GM23338 (cell line): Measurements from ENCODE around the gene TTC1. TPM values are rescaled to one million over a fixed set of nuclear protein-coding genes. Genes with fewer than 3 reads are reported as not detected.
A peak's percentile ranks its signal among the peaks of the same experiment; 100 is the strongest.

ENCODE experiments used
- ATAC-seq: fragments of 200-7000 bp; cut with Tn5 transposase; 3 replicates; pipeline ENCODE4 v1.9.1; 2020
- DNase-seq: peaks from one replicate; pipeline ENCODE4 v3.0.0-alpha.2; 2015; ENCODE audit warnings: low spot score
- H2AFZ ChIP-seq: fragments of 200-600 bp; sonication (generic); 2 replicates; pipeline ENCODE4 v1.8.0; 2016; ENCODE audit warnings: antibody characterized with exemption, mild to moderate bottlenecking, moderate library complexity
- H3F3A ChIP-seq: fragments of 200-600 bp; sonication (generic); replicated peaks from 2 replicates; pipeline ENCODE4 v1.8.0; 2017; ENCODE audit warnings: antibody characterized with exemption, mixed run types, low read depth
- H3K27ac ChIP-seq: fragments of 200-600 bp; sonication (generic); 2 replicates; pipeline ENCODE4 v1.6.1; 2016; ENCODE audit warnings: low read depth
- H3K27me3 ChIP-seq: fragments of 200-600 bp; sonication (generic); 2 replicates; pipeline ENCODE4 v1.8.0; 2016; ENCODE audit warnings: mild to moderate bottlenecking, mixed run types, moderate library complexity; ENCODE audit not compliant: insufficient read depth
- H3K36me3 ChIP-seq: fragments of 200-600 bp; sonication (generic); 2 replicates; pipeline ENCODE4 v1.8.0; 2016; ENCODE audit warnings: mild to moderate bottlenecking; ENCODE audit not compliant: insufficient read depth
- H3K4me1 ChIP-seq: fragments of 200-600 bp; sonication (generic); 2 replicates; pipeline ENCODE4 v1.8.0; 2016; ENCODE audit warnings: mild to moderate bottlenecking, moderate library complexity; ENCODE audit not compliant: insufficient read depth
- H3K4me2 ChIP-seq: fragments of 200-600 bp; sonication (generic); 2 replicates; pipeline ENCODE4 v1.7.1; 2017; ENCODE audit warnings: mixed run types
- H3K4me3 ChIP-seq: fragments of 200-600 bp; sonication (generic); 2 replicates; pipeline ENCODE4 v1.6.1; 2016; ENCODE audit warnings: mixed run types
- H3K79me2 ChIP-seq: fragments of 200-600 bp; sonication (generic); replicated peaks from 2 replicates; pipeline ENCODE4 v1.8.0; 2017; ENCODE audit warnings: mild to moderate bottlenecking; ENCODE audit not compliant: insufficient read depth
- H3K9me2 ChIP-seq: fragments of 200-600 bp; sonication (generic); 2 replicates; pipeline ENCODE4 v1.8.0; 2017; ENCODE audit not compliant: insufficient read depth
- H4K20me1 ChIP-seq: fragments of 200-600 bp; sonication (generic); replicated peaks from 2 replicates; pipeline ENCODE4 v1.8.0; 2017; ENCODE audit warnings: mild to moderate bottlenecking; ENCODE audit not compliant: insufficient read depth
- H3K27ac Mint-ChIP-seq: 2 replicates; pipeline ENCODE4 v1.8.0; 2020; ENCODE audit warnings: inconsistent platforms, mild to moderate bottlenecking, moderate library complexity, mixed read lengths
- H3K27me3 Mint-ChIP-seq: 3 replicates; pipeline ENCODE4 v1.8.0; 2022; ENCODE audit warnings: low read depth, mild to moderate bottlenecking, moderate library complexity, mixed read lengths, inconsistent platforms; ENCODE audit not compliant: insufficient read depth, poor library complexity
- H3K36me3 Mint-ChIP-seq: 3 replicates; pipeline ENCODE4 v1.8.0; 2021; ENCODE audit warnings: low read depth, mild to moderate bottlenecking, inconsistent platforms, moderate library complexity, mixed read lengths
- H3K4me1 Mint-ChIP-seq: 3 replicates; pipeline ENCODE4 v1.8.0; 2020; ENCODE audit warnings: mild to moderate bottlenecking, inconsistent platforms, mixed read lengths
- H3K4me3 Mint-ChIP-seq: 3 replicates; pipeline ENCODE4 v1.8.0; 2021; ENCODE audit warnings: moderate library complexity, mild to moderate bottlenecking, inconsistent platforms, mixed read lengths
- H3K9me3 Mint-ChIP-seq: 3 replicates; pipeline ENCODE4 v1.8.0; 2020; ENCODE audit warnings: moderate library complexity, mild to moderate bottlenecking, inconsistent platforms, mixed read lengths
- CREB1 ChIP-seq: fragments of 250-450 bp; sonication (Bioruptor Pico); IDR thresholded peaks from 2 replicates; pipeline ENCODE4 v1.5.0; 2020; ENCODE audit warnings: low read depth, mild to moderate bottlenecking, moderate library complexity
- ETS1 ChIP-seq: IDR thresholded peaks from 2 replicates; pipeline ENCODE4 v1.6.1; 2016; ENCODE audit warnings: antibody characterized with exemption
- EZH2 ChIP-seq: fragments of 200-600 bp; sonication (generic); IDR thresholded peaks from one replicate; pipeline ENCODE4 v1.8.0; 2017; ENCODE audit warnings: antibody characterized with exemption, mild to moderate bottlenecking, low read depth; ENCODE audit not compliant: unreplicated experiment
- EZH2phosphoT487 ChIP-seq: fragments of 200-600 bp; sonication (generic); IDR thresholded peaks from one replicate; pipeline ENCODE4 v1.8.1; 2018; ENCODE audit warnings: antibody characterized with exemption; ENCODE audit not compliant: unreplicated experiment
- JUNB ChIP-seq: IDR thresholded peaks from one replicate; pipeline ENCODE4 v1.6.1; 2016; ENCODE audit warnings: antibody characterized with exemption; ENCODE audit not compliant: unreplicated experiment
- NANOG ChIP-seq: IDR thresholded peaks from 2 replicates; pipeline ENCODE4 v1.6.1; 2016; ENCODE audit warnings: antibody characterized with exemption, borderline replicate concordance
- POLR2AphosphoS5 ChIP-seq: IDR thresholded peaks from 2 replicates; pipeline ENCODE4 v1.6.1; 2016; ENCODE audit warnings: antibody characterized with exemption, low read depth
- REST ChIP-seq: IDR thresholded peaks from one replicate; pipeline ENCODE4 v1.6.1; 2018; ENCODE audit warnings: antibody characterized with exemption; ENCODE audit not compliant: unreplicated experiment
- STAT1 ChIP-seq: IDR thresholded peaks from one replicate; pipeline ENCODE4 v1.6.1; 2016; ENCODE audit warnings: antibody characterized with exemption; ENCODE audit not compliant: unreplicated experiment
- ZNF114 ChIP-seq: fragments of 250-450 bp; sonication (Bioruptor Pico); IDR thresholded peaks from 2 replicates; pipeline ENCODE4 v1.5.0; 2020; ENCODE audit warnings: mild to moderate bottlenecking, moderate library complexity
- ZNF331 ChIP-seq: fragments of 250-450 bp; sonication (Bioruptor Pico); IDR thresholded peaks from 2 replicates; pipeline ENCODE4 v1.5.0; 2020; ENCODE audit warnings: low read depth, mild to moderate bottlenecking, moderate library complexity
- ZNF462 ChIP-seq: fragments of 250-450 bp; sonication (Bioruptor Pico); IDR thresholded peaks from 2 replicates; pipeline ENCODE4 v1.5.0; 2020; ENCODE audit warnings: mild to moderate bottlenecking, moderate library complexity
- polyA plus RNA-seq: library from polyadenylated mRNA; unstranded; fragments of >200 nt; fragmentation: Nextera tagmentation; extraction: Ambion mirVana; gene quantifications from 2 replicates; pipeline ENCODE4 v1.2.1, GENCODE V29; 2016
- total RNA-seq: library from RNA; depleted of rRNA; stranded (reverse); fragments of >200 nt; shearing (Covaris generic); gene quantifications from 2 replicates; pipeline ENCODE4 v1.2.3, GENCODE V29; 2014
- TF ChIP-seq, protein P1 (sequence below), 2 experiments: fragments of 200-600 bp in 1 of 2; sonication (generic) in 1 of 2; conservative IDR thresholded peaks; 2 replicates each; pipeline versions ENCODE4 v1.5.1 to v1.6.1; 2016 to 2017; ENCODE audit warnings: antibody characterized with exemption in 2 of 2, low read depth in 2 of 2, mild to moderate bottlenecking in 2 of 2, moderate library complexity in 1 of 2

TTC1 gene
- total and polyA plus RNA-seq, 2 experiments from 2014 or later, result 48.9 to 131 TPM

DNA sequence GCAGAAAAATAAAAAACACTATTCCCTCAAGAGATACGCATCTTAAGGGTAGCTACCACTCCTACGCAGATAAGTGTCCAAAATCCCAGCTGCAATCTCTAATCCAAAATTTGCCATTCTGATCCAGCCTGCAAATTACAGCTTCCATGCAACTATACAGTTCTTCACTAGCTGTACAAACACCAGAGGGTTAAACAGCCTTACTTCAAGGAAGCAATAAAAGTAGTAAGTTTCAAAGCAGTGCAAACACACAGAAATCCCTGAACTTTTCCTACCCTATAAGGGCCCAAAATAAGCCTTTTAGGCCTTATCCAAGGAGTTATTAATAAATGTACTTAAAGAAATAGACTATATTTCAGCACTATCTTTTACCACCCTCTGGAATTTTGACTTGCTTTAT is 70.8 kb downstream of the TTC1 start:
- Histone ChIP-seq H4K20me1 (no peaks in the 10 kb centered on the region), H3K4me3 (no peak overlapping the region), H3K9me2 (no peaks in the 10 kb centered on the region), H3F3A (no peaks in the 10 kb centered on the region), H3K4me2 (no peak overlapping the region), H2AFZ (no peak overlapping the region), H3K27ac (peak overlapping the region; percentile 83; the same call in 1 of the 2 replicates), H3K79me2 (0 out of 2 replicates have a peak, but pooled peaks cover 4% of the 10 kb centered on the region), H3K4me1 (peaks cover 19% of the 10 kb centered on the region), H3K36me3 (no peaks in the 10 kb centered on the region; the same call in 1 of the 2 replicates), H3K27me3 (no peaks in the 10 kb centered on the region)
- no peaks in the 10 kb centered on the region for H3K9me3 Mint-ChIP-seq
- ATAC-seq (no peak), DNase-seq (no peak)
- peaks cover 3% of the 10 kb centered on the region for H3K27me3 Mint-ChIP-seq
- no peak overlapping the region for H3K4me3 Mint-ChIP-seq
- TF ChIP-seq EZH2phosphoT487 (no peak), REST (no peak), CREB1 (no peak), ETS1 (no peak), ZNF462 (no peak), ZNF331 (no peak), POLR2AphosphoS5 (no peak), EZH2 (no peak), STAT1 (no peak), ZNF114 (CRISPR knock-in tag) (no peak), NANOG (no peak), JUNB (no peak)
- TF ChIP-seq, protein P1, sequence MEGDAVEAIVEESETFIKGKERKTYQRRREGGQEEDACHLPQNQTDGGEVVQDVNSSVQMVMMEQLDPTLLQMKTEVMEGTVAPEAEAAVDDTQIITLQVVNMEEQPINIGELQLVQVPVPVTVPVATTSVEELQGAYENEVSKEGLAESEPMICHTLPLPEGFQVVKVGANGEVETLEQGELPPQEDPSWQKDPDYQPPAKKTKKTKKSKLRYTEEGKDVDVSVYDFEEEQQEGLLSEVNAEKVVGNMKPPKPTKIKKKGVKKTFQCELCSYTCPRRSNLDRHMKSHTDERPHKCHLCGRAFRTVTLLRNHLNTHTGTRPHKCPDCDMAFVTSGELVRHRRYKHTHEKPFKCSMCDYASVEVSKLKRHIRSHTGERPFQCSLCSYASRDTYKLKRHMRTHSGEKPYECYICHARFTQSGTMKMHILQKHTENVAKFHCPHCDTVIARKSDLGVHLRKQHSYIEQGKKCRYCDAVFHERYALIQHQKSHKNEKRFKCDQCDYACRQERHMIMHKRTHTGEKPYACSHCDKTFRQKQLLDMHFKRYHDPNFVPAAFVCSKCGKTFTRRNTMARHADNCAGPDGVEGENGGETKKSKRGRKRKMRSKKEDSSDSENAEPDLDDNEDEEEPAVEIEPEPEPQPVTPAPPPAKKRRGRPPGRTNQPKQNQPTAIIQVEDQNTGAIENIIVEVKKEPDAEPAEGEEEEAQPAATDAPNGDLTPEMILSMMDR (conservative IDR thresholded peaks at IDR 0.05; ENCODE audit: low read depth in 2 of 2), result no peak
- H3K4me1 Mint-ChIP-seq, result peaks cover 23% of the 10 kb centered on the region
- H3K27ac Mint-ChIP-seq, result peak overlapping the region; percentile 94
- peaks cover 13% of the 10 kb centered on the region for H3K36me3 Mint-ChIP-seq
